HG03354 (cell line): Measurements from ENCODE around the gene SLAMF1.
"Not testable (repeated sequence)": the region's sequence is repeated elsewhere in the genome, so short reads cannot be mapped to it uniquely, and the experiment has no call there.

Experiments
- ATAC-seq: cut with Tn5 transposase; IDR thresholded peaks from one replicate; pipeline ENCODE4 v1.9.1; 2021; ENCODE audit warnings: mild to moderate bottlenecking; ENCODE audit not compliant: unreplicated experiment, poor library complexity, severe bottlenecking

SLAMF1 gene

GRCh38 chr1:160666079-160666442, 19.2 kb upstream of the SLAMF1 start:
- ATAC-seq, result no peak

- no peak for ATAC-seq
These were observed 18.7 kb upstream of the SLAMF1 start for GRCh38 chr1:160665330-160666078.

- ATAC-seq, result peak; percentile 74
These were observed 17.8 kb upstream of the SLAMF1 start for GRCh38 chr1:160664573-160665051.

GRCh38 chr1:160662910-160663309, 16.1 kb upstream of the SLAMF1 start:
- ATAC-seq, result no peak

DNA sequence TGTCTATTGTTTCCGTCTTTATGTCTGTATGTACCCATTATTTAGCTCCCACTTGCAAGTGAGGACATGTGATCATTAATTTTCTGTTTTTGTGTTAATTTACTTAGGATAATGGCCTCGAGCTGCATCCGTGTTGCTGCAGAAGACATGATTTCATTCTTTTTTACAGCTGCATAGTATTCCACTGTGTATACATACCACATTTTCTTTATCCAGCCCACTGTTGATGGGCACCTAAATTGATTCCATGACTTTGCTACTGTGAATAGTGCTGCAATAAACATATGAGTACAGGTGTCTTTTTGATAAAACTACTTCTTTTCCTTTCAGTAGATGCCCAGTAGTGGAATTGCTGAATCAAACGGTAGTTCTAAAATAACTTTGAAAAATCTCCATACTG, 12.7 kb upstream of the SLAMF1 start:
- ATAC-seq, result no peak

DNA sequence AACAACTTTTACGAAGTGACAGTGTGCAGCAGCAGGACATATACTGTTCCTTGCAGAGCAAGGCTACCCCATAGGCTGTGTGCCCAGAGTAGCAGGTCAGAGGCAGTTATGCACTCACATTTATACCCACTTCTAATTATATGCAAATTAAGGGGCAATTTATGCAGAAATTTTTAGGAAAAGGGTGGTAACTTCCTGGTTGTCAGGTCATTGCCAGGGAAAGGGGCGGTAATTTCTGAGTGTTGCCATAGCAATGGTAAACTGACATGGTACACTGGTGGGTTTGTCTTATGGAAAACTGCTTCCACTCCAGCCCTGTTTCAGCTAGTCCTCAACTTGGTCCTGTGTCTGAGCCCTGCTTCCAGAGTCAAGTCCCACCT, 12.0 kb upstream of the SLAMF1 start:
- ATAC-seq, result no peak

- ATAC-seq, result no peak
These were observed 11.4 kb upstream of the SLAMF1 start for GRCh38 chr1:160658162-160658813.

DNA sequence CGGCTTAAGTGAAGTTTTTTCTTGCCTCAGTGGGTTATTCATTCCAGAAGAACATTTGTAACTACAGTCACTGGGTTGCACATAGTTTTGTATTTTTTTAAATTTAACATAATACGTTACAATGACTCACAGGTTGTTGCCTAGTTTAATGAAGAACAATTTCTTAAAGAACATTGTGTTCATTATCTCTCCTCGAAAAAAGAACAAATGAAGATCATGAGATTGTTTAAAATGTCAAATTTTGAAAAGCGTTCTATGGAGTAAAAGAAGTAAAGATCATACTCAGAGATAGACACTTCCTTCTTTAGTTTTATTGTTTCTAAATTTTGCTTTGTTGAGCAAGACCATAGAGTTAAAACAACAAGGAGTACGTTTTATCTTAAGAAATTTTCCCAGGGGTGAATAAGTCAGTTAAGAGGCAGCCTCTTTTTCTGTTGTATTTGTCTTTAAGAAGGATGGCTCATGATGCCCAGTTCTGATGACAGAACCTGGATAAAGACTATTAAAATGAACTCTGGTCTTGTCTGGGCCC, 10.5 kb upstream of the SLAMF1 start:
- ATAC-seq, result no peak

GRCh38 chr1:160656737-160657136, 9.9 kb upstream of the SLAMF1 start:
- no peak for ATAC-seq

DNA sequence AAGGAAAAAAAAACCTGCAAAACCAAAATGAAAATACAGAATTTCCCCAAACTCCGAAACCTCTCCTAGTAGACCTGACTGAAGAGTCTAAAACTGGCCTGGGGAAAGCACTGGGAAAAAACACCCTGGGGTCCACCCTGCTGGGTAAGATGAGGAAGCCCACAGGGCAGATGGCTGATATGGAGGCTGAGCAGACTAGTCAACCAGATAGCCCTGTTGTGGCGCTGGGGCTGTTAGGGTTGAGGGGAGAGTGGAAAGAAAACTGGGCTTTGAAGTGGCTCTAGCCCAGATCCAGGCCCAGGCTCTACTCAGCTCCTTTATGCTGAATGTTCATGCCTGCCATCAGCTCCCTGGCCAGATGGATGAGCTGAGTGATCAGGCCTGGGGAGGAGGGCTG, 6.8 kb upstream of the SLAMF1 start:
- no peak for ATAC-seq

DNA sequence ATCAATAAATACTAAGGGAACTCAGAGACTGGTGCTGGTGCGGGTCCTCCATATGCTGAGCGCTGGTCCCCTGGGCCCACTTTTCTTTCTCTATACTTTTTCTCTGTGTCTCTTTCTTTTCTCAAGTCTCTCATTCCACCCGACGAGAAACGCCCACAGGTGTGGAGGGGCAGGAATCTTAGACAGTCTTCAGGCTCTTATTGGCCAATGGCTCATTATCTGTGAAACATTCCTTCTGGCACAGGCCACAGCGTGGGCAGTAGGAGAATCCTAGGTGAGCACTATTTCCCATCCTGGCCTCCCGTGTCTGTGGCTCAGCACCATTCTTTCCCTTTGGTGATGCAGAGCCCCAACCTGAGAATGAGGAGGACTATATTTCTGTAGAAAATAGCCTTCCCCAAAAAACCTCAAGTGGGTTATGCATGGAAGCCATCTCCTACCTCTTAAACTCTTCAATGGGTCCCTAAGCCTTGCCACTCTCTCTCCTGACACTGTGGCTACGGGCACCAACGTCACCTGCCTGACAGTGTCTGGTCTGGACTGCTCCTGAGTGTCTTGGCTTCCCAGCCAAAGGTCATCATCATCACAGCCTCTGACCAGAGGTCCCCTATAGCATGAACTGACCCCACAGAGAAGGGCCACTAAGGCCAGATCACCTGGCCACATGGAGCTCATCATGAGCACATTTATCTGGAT, 6.2 kb upstream of the SLAMF1 start:
- ATAC-seq, result no peak

GRCh38 chr1:160652065-160652641, 5.3 kb upstream of the SLAMF1 start:
- ATAC-seq, result not testable (repeated sequence)

DNA sequence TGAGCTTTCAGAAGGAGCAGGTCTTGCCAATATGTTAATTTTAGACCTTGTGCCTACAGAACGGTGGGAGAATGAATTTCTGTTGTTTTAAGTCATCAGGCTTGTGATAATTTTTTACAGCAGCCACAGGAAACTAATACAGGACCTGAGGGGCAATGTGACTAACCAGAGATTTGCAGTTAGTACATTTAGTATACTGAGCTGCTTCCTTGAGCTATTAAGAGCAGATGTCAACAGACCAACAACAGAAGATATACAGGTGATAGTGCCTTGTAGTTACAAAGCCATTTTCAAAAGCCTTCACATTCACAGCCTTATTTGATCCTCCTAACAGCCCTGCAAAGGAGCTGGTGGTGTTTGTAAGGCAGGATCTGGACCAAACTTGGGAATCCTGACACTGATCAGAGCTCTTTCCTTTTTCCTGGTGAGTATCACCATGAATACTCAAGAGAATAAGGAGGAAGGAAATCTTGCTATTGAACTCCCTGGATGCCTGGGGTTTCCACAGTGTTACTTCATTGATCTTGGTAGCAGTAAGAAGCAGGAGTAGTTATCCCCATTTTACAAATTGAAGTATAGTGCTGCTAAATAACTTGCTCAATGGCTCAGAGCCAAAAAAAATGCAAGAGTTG, 4.7 kb upstream of the SLAMF1 start:
- no peak for ATAC-seq

- peak; percentile 8 for ATAC-seq
These were observed 481 bp upstream of the SLAMF1 start for GRCh38 chr1:160647329-160647720.

DNA sequence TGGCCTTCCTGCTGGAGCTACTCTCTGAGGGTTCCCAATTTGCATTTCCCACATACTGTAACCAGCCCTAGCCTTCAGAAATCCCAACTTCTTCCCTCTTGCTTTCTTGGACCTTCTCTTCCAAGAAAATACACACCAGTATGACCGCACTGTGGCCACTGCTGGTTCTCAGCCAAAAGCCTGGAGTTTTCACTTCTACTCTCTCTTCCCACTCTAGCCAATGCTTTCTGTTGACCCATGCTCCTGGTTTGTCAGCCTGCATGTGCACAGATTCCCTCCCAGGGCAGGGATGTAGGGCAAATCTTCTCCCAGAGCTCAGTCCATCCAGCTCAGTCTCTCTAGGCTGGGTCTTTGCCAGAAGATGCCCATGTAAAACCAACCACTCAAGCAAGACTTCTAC, 664 bp downstream of the SLAMF1 start:
- peak; percentile 13 for ATAC-seq

GRCh38 chr1:160645386-160646130, 1.3 kb downstream of the SLAMF1 start:
- ATAC-seq, result no peak

DNA sequence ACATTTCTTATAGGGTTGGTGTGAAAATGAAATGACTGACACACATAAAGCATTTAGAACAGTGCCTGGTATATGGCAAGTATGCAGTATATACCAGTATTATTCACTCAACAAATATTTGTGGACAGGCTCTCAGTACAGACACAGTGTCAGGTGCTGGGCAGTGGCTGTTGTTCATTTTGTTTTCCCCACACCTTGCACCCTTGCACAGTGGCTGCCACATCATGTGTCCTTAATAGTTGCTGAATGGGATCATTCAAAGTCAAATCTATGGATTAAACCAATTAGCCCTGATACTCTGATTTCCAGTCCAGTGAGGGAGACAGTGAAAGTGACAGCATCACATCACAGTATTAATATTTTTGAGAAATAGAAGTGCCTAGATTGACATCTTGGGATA, 2.4 kb downstream of the SLAMF1 start:
- no peak for ATAC-seq

DNA sequence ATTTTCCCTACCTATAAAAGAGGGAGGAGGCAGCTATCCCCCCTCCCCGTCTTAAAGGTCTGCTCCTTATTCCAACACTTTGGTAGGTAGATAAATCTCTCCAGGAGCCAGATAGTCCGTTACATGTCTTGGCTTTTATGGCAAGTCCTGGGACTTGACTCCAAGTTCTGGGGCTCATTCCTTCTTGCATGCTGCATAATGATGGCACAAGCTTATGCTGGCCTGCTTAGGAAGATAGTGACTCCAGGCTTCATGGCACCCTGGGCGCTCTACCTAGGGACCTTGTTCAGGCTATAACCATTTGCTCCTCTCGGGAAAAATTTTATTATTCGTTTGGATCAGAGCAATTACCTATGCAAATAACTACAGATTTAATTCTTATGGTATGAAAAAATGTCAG, 3.7 kb downstream of the SLAMF1 start:
- ATAC-seq, result no peak

DNA sequence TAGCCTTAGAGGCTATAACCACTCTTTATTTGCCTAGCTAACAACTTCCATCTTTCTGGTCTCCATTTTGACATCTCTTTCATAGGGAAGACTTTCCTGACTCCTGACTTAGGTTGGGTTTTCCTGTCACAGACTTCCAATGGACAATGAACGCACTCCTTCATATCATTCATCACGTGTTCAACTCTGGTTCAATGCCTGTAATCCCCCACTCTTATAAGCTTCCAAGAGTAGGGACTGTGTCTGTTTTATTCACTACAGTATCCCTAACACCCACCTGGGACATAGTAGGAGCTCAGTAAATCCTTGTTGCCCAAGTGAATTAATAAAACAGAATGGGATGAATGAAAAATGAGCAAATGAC, 4.6 kb downstream of the SLAMF1 start:
- no peak for ATAC-seq
